Measurements from ENCODE around the gene GSTO2.

DNA sequence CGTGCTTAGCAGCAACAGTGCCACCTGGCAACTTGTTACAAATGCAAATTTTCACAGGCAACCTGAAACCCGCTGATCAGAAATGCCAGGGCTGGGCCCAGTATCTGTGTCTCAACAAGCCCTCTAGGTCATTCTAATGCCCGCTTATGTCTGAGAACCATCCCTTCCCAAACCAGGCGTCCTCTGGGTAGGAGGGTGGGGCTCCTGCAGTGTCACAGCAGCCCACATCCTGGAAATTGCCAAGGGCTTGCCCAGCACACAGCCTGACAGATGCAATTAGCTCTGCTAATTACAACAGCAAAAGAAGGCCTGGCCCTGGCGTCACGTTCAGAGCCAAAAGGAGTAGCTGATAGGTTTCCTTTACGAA lies 53.4 kb downstream of the GSTO2 start:
- TF ChIP-seq, protein P1, sequence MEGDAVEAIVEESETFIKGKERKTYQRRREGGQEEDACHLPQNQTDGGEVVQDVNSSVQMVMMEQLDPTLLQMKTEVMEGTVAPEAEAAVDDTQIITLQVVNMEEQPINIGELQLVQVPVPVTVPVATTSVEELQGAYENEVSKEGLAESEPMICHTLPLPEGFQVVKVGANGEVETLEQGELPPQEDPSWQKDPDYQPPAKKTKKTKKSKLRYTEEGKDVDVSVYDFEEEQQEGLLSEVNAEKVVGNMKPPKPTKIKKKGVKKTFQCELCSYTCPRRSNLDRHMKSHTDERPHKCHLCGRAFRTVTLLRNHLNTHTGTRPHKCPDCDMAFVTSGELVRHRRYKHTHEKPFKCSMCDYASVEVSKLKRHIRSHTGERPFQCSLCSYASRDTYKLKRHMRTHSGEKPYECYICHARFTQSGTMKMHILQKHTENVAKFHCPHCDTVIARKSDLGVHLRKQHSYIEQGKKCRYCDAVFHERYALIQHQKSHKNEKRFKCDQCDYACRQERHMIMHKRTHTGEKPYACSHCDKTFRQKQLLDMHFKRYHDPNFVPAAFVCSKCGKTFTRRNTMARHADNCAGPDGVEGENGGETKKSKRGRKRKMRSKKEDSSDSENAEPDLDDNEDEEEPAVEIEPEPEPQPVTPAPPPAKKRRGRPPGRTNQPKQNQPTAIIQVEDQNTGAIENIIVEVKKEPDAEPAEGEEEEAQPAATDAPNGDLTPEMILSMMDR (IDR thresholded peaks at IDR 0.05; ENCODE audit: poor library complexity) = no peak
- TF ChIP-seq EZH2phosphoT487 (IDR thresholded peaks at IDR 0.05; ENCODE audit: low read depth, severe bottlenecking, unreplicated experiment) = no peak

Data from hepatocyte (in vitro differentiated cells).